Testis (tissue), 2 donors: ENCODE results near the gene BNC2.

Source experiments
- POLR2A ChIP-seq: fragments of 450-650 bp; IDR thresholded peaks from one replicate; pipeline ENCODE4 v1.6.1; 2017; ENCODE audit warnings: antibody characterized with exemption, mild to moderate bottlenecking, moderate library complexity
- TF ChIP-seq, protein P1 (sequence below), 3 experiments: fragments of 450-650 bp in 2 of 3; fragments of 200-600 bp in 1 of 3; sonication (generic) in 1 of 3; IDR thresholded peaks; one replicate each; pipeline ENCODE4 v1.5.1; 2016 to 2019; ENCODE audit warnings: antibody characterized with exemption in 3 of 3, mild to moderate bottlenecking in 2 of 3, moderate library complexity in 1 of 3

DNA sequence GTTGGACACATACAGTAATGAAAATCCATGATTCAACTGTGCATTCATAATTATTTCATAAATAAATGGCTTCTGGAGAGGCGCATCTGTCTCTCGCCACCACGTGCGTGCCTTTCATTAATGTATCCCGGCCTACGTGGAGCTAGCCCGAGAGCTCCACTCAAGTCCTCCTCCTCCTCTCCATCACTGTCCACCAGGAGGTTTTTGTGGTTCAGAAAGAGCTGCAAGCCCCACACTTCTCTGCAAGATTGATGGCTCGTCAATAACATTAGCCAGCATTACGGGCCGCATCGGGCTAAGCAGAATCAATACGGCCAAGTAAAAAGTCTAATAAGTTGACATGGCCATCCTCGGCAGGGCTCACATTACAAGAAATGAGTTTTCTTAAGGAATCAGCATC lies 499.8 kb downstream of the BNC2 start:
- TF ChIP-seq, protein P1, sequence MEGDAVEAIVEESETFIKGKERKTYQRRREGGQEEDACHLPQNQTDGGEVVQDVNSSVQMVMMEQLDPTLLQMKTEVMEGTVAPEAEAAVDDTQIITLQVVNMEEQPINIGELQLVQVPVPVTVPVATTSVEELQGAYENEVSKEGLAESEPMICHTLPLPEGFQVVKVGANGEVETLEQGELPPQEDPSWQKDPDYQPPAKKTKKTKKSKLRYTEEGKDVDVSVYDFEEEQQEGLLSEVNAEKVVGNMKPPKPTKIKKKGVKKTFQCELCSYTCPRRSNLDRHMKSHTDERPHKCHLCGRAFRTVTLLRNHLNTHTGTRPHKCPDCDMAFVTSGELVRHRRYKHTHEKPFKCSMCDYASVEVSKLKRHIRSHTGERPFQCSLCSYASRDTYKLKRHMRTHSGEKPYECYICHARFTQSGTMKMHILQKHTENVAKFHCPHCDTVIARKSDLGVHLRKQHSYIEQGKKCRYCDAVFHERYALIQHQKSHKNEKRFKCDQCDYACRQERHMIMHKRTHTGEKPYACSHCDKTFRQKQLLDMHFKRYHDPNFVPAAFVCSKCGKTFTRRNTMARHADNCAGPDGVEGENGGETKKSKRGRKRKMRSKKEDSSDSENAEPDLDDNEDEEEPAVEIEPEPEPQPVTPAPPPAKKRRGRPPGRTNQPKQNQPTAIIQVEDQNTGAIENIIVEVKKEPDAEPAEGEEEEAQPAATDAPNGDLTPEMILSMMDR (IDR thresholded peaks at IDR 0.05) = no peak
- no peak for TF ChIP-seq POLR2A
